HG03159 (cell line): ENCODE results near the gene USP11.

Experiments
- ATAC-seq: cut with Tn5 transposase; IDR thresholded peaks from one replicate; pipeline ENCODE4 v1.9.1; 2021; ENCODE audit warnings: mild to moderate bottlenecking, moderate library complexity; ENCODE audit not compliant: unreplicated experiment

USP11 gene

DNA sequence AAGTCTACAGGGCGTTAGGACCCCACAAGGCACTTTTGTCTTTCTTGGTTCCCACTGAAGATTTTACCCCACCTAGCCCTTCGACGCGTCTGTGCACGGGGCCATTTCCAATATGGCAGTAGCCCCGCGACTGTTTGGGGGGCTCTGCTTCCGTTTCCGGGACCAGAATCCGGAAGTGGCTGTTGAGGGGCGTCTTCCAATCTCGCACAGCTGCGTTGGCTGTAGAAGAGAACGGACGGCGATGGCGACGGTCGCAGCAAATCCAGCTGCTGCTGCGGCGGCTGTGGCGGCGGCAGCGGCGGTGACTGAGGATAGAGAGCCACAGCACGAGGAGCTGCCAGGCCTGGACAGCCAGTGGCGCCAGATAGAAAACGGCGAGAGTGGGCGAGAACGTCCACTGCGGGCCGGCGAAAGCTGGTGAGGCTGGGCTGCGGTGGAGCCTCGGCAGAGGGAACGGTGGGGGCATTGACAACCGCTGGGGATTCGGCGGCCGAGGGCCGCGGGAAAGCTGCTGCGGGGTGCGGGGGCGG lies at the start of gene USP11:
Gene USP11, plus strand, starts transcription at position 207 of the 530 bp plus-strand sequence. Its CDS starts 35 bp downstream, at position 242.
- no peak for ATAC-seq

- no peak for ATAC-seq
Measured at GRCh38 chrX:47184486-47184885, 48.3 kb upstream of the USP11 start.

DNA sequence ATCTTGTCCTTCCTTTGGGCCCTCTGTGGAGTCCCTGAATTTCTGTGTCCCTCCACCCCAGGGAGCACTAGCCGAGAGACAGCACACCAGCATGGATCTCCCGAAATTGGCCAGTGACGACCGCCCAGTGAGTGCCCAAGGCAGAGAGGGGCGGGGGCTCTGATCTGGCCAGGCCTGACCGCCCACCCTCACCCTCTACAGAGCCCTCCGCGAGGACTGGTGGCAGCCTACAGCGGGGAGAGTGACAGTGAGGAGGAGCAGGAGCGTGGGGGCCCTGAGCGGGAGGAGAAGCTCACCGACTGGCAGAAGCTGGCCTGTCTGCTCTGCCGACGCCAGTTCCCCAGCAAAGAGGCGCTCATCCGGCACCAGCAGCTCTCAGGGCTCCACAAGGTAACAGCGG lies 47.6 kb upstream of the USP11 start:
- ATAC-seq, result no peak

- no peak for ATAC-seq
Measured at GRCh38 chrX:47186096-47186740, 46.6 kb upstream of the USP11 start.

DNA sequence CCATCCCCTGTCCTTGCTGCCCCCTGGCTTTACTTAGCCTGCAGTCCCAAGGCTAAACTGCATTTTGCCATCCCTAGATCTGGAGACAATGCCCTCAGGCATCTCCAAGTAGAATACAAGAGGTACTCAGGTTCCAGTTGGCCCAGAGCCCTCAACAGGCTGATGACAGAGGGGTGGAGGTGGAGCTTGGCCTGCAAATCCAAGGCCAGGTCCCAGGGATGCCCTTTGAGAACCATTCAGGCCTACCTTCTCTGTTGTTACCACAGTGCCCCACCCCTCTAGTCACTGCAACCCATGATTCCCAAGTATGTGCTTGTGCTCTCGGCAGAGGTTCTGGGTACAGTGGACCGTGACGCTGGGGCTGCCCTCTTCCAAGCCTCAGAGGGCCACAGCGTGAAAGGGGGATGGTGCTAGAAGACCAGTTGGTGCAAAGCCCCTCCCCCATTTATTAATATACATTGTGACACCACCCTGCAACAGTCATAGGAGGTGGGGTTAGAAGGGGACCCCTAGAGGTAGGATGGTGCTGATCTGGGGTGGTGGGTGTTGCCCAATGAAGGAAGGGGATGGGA lies 45.6 kb upstream of the USP11 start:
- no peak for ATAC-seq

DNA sequence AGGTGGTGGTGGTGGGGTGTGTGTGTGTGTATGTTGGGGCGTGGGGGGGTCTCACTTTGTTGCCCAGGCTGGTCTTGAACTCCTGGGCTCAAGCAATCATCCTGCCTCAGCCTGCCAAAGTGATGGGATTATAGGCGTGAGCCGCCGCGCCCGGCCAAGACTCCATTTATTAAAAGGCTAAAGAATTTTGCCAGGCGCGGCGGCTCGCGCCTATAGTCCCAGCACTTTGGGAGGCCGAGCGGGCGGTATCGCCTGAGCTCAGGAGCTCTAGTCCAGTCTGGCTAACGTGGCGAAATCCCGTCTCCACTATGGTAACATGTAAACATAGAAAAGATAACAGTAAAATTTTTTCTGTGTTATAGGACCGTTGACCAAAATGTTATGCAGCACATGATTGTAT lies 42.9 kb upstream of the USP11 start:
- no peak for ATAC-seq

DNA sequence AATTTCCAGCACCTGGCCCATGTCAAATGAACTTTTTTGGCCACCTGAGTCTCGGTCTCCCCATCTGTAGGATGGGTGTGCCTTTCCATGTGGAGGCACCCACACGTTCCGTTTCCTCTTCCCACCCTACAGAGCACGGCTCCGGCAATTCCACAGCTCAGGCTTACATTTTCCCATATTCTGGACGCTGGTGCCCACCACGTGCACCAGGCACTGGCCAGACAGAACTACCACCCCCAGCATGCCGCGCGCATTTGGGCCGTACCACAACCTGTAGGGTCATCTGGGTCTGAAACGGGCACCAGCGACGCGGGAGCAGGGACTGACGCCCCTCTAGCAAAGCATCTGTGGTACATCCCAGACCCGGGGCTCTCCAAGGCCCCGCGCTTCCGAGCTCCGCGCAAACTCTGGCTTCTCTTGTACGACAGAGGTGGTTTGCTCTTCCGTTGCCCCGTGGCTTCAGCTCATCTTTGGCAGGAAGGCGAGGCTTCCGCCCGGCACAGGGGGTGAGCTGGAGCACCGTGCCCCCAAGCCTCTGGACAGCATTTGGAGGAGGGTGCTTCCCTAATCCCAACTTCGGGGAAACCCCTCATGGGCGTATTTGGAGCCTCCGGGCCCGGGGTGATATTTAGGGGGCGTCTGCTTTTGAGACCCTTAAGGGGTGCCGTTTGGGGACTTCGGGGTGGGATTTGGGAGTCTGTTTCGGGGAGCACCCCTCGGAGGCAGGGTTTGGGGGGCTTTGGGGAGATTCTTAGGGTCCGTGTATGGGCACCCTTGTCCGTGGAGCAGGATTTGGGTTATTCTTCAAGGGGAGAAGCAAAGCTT lies 42.2 kb upstream of the USP11 start:
- ATAC-seq, result peak; percentile 32

GRCh38 chrX:47191331-47191730 lies 41.5 kb upstream of the USP11 start:
- no peak for ATAC-seq

- no peak for ATAC-seq
Measured at GRCh38 chrX:47191806-47192401, 40.9 kb upstream of the USP11 start.

DNA sequence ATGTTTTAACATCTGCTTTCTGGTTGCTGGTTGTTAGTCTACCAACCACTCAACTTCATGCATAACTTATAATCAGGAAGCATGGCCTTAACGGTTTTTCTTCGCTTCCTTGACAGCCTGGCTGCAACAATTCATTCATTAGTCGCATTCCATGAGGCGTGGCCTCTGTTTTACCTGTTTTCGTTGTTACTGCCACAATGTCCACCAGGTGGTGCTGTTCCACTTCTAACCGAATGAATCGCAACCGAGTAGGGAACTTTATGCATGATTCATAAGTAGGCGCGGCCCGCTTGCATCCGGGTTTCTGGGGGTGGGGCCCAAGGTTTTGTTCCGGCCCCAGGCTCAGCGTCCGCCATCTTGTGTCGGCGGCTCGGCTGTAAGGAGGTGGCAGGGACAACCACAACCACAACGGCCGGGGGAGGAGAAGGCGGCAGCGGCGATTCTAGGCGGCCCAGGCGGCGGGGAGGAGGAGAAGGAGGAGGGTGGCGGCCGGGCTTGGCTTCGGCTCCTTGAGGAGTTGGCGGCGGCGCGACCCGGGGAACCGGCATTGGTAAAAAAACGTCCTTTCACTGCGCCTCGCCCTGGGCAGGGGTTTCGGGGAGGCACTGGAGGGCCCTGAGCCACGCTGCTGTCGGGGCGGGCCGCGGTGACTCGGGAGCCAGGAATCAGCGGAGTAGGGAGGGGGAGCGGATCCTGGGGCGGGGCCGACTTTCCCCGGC lies 39.2 kb upstream of the USP11 start, which contains the start of gene UBA1:
Gene UBA1, plus strand, starts transcription at position 355 of the 719 bp plus-strand sequence. CDS start 4,974 bp downstream, outside the sequence.
- peak; percentile 87 for ATAC-seq

- ATAC-seq, result no peak
Measured at GRCh38 chrX:47194194-47194787, 38.5 kb upstream of the USP11 start.

GRCh38 chrX:47196098-47196497 lies 36.7 kb upstream of the USP11 start:
- no peak for ATAC-seq

- no peak for ATAC-seq
Measured at GRCh38 chrX:47197526-47197925, 35.3 kb upstream of the USP11 start.

- no peak for ATAC-seq
Measured at GRCh38 chrX:47198026-47198686, 34.7 kb upstream of the USP11 start.

DNA sequence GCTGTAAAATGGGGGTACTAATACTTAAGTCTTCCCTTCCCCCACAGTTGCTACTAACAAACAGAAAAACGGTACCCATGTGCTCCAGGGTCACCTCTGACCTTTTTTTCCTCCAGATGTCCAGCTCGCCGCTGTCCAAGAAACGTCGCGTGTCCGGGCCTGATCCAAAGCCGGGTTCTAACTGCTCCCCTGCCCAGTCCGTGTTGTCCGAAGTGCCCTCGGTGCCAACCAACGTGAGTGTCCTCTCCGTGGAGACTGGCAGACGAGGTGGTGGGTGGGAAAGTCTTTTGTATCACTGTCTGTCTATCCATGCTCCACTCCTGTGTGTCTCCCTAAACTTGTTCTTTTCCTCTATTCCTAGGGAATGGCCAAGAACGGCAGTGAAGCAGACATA lies 34.1 kb upstream of the USP11 start:
- no peak for ATAC-seq

DNA sequence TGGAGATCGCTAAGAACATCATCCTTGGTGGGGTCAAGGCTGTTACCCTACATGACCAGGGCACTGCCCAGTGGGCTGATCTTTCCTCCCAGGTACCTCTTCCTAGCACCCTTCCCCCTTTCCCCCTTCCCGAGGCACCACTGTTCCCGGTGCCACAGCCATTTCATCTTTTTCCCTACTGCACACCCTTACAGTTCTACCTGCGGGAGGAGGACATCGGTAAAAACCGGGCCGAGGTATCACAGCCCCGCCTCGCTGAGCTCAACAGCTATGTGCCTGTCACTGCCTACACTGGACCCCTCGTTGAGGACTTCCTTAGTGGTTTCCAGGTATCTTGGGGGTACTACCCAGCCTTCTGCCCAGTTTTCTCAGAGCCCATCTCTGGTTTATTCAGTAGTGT lies 33.5 kb upstream of the USP11 start:
- ATAC-seq, result no peak

GRCh38 chrX:47200385-47201150 lies 32.2 kb upstream of the USP11 start:
- no peak for ATAC-seq

- no peak for ATAC-seq
Measured at GRCh38 chrX:47201345-47201944, 31.4 kb upstream of the USP11 start.

DNA sequence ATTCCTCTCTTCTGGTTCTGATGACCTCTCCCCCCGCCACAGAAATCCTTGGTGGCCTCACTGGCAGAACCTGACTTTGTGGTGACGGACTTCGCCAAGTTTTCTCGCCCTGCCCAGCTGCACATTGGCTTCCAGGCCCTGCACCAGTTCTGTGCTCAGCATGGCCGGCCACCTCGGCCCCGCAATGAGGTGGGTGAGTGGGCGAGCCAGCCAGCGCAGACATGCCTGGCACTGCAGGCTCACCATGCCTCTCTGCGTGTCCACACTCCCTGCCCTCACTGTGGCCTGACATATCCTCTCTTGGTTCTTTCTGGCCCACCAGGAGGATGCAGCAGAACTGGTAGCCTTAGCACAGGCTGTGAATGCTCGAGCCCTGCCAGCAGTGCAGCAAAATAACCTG lies 30.5 kb upstream of the USP11 start:
- ATAC-seq, result no peak
